Measurements from ENCODE around the gene COX7B2.

COX7B2 gene

DNA sequence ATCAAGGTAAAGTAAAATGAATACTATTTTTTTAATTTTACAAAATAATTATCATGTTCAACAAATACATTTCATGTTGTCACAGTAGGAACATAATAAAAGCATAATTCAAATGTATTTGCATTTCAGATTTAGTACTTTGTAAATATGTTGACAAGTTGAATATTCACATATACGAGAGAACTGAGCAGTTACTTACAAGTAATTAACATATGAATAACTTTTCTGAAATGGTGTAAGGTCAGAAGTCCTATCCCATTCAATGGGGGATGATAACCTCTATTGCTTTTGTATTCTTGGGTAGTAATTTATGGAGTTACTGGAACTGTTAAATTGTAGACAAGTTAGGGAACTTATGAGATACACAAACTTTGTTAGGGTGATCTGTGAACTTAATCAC lies 191.1 kb downstream of the COX7B2 start:
- H3K27me3 Mint-ChIP-seq = no peaks in the 10 kb centered on the region
- no peaks in the 10 kb centered on the region for H3K4me1 Mint-ChIP-seq
- DNase-seq = no peak
- no peak overlapping the region for H3K27ac Mint-ChIP-seq
- no peaks in the 10 kb centered on the region for H3K9me3 Mint-ChIP-seq
- CTCF ChIA-PET = no interaction called here
- no peaks in the 10 kb centered on the region for H3K36me3 Mint-ChIP-seq
- no peak overlapping the region for H3K4me3 Mint-ChIP-seq

DNA sequence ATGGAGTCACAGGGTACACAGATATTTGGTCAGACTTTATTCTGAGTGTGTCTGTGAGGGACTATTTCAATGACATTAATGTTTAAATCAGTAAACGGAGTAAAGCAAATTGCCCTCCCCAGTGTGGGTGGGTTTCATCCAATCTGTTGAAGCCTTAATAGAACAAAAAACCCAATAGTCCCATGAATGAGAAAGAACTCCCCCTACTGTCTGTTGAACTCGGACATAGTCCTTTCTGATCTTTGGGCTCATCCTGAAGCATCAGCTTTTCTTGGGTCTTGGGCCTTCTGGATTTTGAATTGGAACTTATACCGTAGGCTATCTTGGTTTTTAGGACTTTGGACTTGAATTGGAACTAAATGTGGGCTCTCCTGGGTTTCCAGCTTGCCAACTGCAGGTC lies 193.6 kb downstream of the COX7B2 start:
- H3K4me3 Mint-ChIP-seq = no peak overlapping the region
- CTCF ChIA-PET = no interaction called here
- no peaks in the 10 kb centered on the region for H3K9me3 Mint-ChIP-seq
- H3K4me1 Mint-ChIP-seq = no peaks in the 10 kb centered on the region
- H3K27ac Mint-ChIP-seq = no peak overlapping the region
- H3K27me3 Mint-ChIP-seq = no peaks in the 10 kb centered on the region
- no peaks in the 10 kb centered on the region for H3K36me3 Mint-ChIP-seq
- no peak for DNase-seq

DNA sequence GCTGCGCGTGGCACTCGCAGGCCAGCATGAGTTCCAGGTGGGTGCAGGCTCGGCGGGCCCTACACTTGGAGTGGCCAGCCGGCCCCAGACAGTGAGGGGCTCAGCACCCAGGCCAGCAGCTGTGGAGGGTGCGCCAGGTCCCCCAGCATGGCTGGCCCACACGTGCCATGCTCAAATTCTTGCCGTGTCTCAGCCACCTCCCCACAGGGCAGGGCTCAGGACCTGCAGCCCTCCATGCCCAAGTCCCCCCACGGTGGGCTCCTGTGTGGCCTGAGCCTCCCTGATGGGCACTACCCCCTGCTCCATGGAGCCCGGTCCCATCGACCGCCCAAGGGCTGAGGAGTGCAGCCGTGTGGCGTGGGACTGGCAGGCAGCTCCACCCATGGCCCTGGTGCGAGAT lies 210.2 kb downstream of the COX7B2 start:
- no peak for DNase-seq
- Mint-ChIP-seq H3K4me1 (no peaks in the 10 kb centered on the region), H3K36me3 (no peaks in the 10 kb centered on the region), H3K27me3 (no peaks in the 10 kb centered on the region), H3K4me3 (no peak overlapping the region), H3K27ac (no peak overlapping the region), H3K9me3 (peaks cover 14% of the 10 kb centered on the region)
- CTCF ChIA-PET = no interaction called here

Data from activated naive CD4-positive, alpha-beta T cell treated with anti-CD3 and anti-CD28 coated beads, Interleukin-2, amount 10 ng/mL, durations not matched to agents 7 days and 5 days (primary cell).